Measurements from ENCODE around the gene CXADR. TPM values are rescaled to one million over a fixed set of nuclear protein-coding genes. Genes with fewer than 3 reads are reported as not detected.
A peak's percentile ranks its signal among the peaks of the same experiment; 100 is the strongest.

The CXADR gene
- total RNA-seq, result 0.44 TPM
- 1 to 10 TPM in 2 of 8 donors, under 1 TPM in 6; 0.32 to 3.6 (median 0.61) TPM for polyA plus RNA-seq (ENCODE audit: insufficient read depth in 1 of 8, insufficient read length in 8 of 8, low replicate concordance in 1 of 8)
- long read RNA-seq, donor 1, result 0 reads
- long read RNA-seq, donor 2, result 0 reads
- long read RNA-seq, donor 3, result 0 reads
- long read RNA-seq, donor 4, full-length matches to known transcripts, result 1 of 1 reads
- long read RNA-seq, donor 4, partial matches to known transcripts, result 0 of 1 reads
- long read RNA-seq, donor 4, other reads (novel, unspliced or antisense), result 0 of 1 reads
- long read RNA-seq, donor 5, full-length matches to known transcripts, result 1 of 1 reads
- long read RNA-seq, donor 5, partial matches to known transcripts, result 0 of 1 reads
- long read RNA-seq, donor 5, other reads (novel, unspliced or antisense), result 0 of 1 reads
- long read RNA-seq, donor 6, result 0 reads
- long read RNA-seq, donor 7, result 0 reads
- long read RNA-seq, donor 8, result 0 reads
- long read RNA-seq, donor 9, result 0 reads
- long read RNA-seq, donor 10, result 0 reads
- long read RNA-seq, donor 11, partial matches to known transcripts, result 46 of 53 reads
- long read RNA-seq, donor 11, other reads (novel, unspliced or antisense), result 6 of 53 reads

GRCh38 chr21:17512253-17513213, at the start of gene CXADR:
TSS of gene CXADR (plus strand) at chr21:17513043. CDS start at chr21:17513130, 87 bp downstream.
- H3K4me3 ChIP-seq (ENCODE audit: low read length), result peak within 1 kb of the TSS; percentile 44
- peaks cover 41% of the 10 kb centered on the region for H3K27me3 ChIP-seq (ENCODE audit: control insufficient read depth, insufficient read depth, low read length)
- H3K9me3 ChIP-seq (replicated peaks; ENCODE audit: control insufficient read depth, low read depth, low read length), result no peaks in the 10 kb centered on the region
- under 1% methylated on average over 71 of the region's 83 CpGs for WGBS (ENCODE audit: insufficient coverage)
- peaks cover 14% of the 10 kb centered on the region for H3K4me1 ChIP-seq (ENCODE audit: control insufficient read depth, insufficient read depth, low read length)
- H3K36me3 ChIP-seq (ENCODE audit: control insufficient read depth, insufficient read depth, low read length), result no peaks in the 10 kb centered on the region
- peak; percentile 50 for DNase-seq
- no peak within 1 kb of the TSS for H3K27ac ChIP-seq (ENCODE audit: low read length)

DNA sequence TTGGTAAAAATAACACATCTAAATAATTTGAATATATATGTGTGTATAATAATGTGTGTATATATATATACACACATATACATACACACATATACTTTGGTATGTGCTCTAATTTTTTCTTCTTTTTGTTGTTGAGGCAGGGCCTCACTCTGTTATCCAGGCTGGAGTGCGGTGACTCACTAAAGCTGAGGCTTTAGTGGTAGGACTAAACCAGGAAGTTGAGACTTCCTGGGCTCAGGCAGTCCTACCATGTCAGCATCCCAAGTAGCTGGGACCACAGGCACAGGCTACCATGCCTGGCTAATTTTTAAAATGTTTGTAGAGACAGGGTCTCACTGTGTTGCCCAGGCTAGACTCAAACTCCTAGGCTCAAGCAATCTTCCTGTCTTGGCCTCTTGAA, 46.7 kb upstream of the CXADR start:
- H3K27ac ChIP-seq (ENCODE audit: low read length), result no peak overlapping the region

GRCh38 chr21:17467392-17467791, 45.5 kb upstream of the CXADR start:
- no peak overlapping the region for H3K27ac ChIP-seq (ENCODE audit: low read length)
- no peaks in the 10 kb centered on the region for H3K9me3 ChIP-seq (replicated peaks; ENCODE audit: control insufficient read depth, low read depth, low read length)
- no peaks in the 10 kb centered on the region for H3K36me3 ChIP-seq (ENCODE audit: control insufficient read depth, insufficient read depth, low read length)
- no peaks in the 10 kb centered on the region for H3K27me3 ChIP-seq (ENCODE audit: control insufficient read depth, insufficient read depth, low read length)
- H3K4me1 ChIP-seq (ENCODE audit: control insufficient read depth, insufficient read depth, low read length), result no peaks in the 10 kb centered on the region
- DNase-seq, result no peak
- peak overlapping the region; percentile 6 for H3K4me3 ChIP-seq (ENCODE audit: low read length)
- no CpG with 5 or more reads among the region's 4 CpGs for WGBS (ENCODE audit: insufficient coverage)

More for the DNA sequence above, 46.7 kb upstream of the CXADR start:
- H3K27me3 ChIP-seq (ENCODE audit: control insufficient read depth, insufficient read depth, low read length), result no peaks in the 10 kb centered on the region
- H3K9me3 ChIP-seq (replicated peaks; ENCODE audit: control insufficient read depth, low read depth, low read length), result no peaks in the 10 kb centered on the region
- no peaks in the 10 kb centered on the region for H3K36me3 ChIP-seq (ENCODE audit: control insufficient read depth, insufficient read depth, low read length)
- no peak for DNase-seq
- H3K4me1 ChIP-seq (ENCODE audit: control insufficient read depth, insufficient read depth, low read length), result no peaks in the 10 kb centered on the region
- no peak overlapping the region for H3K4me3 ChIP-seq (ENCODE audit: low read length)
- WGBS (ENCODE audit: insufficient coverage), result no CpG with 5 or more reads among the region's 1 CpG

- Histone ChIP-seq H3K9me3 (replicated peaks; ENCODE audit: control insufficient read depth, low read depth, low read length) (no peaks in the 10 kb centered on the region), H3K36me3 (ENCODE audit: control insufficient read depth, insufficient read depth, low read length) (no peaks in the 10 kb centered on the region), H3K27me3 (ENCODE audit: control insufficient read depth, insufficient read depth, low read length) (no peaks in the 10 kb centered on the region), H3K27ac (ENCODE audit: low read length) (no peak overlapping the region), H3K4me1 (ENCODE audit: control insufficient read depth, insufficient read depth, low read length) (no peaks in the 10 kb centered on the region), H3K4me3 (ENCODE audit: low read length) (no peak overlapping the region)
- DNase-seq, result no peak
- 0% methylated on average over 1 of the region's 3 CpGs for WGBS (ENCODE audit: insufficient coverage)
Measured at GRCh38 chr21:17467829-17468228, 45.0 kb upstream of the CXADR start.

- no peaks in the 10 kb centered on the region for H3K36me3 ChIP-seq (ENCODE audit: control insufficient read depth, insufficient read depth, low read length)
- H3K9me3 ChIP-seq (replicated peaks; ENCODE audit: control insufficient read depth, low read depth, low read length), result no peaks in the 10 kb centered on the region
- H3K27me3 ChIP-seq (ENCODE audit: control insufficient read depth, insufficient read depth, low read length), result no peaks in the 10 kb centered on the region
- DNase-seq, result no peak
- H3K4me1 ChIP-seq (ENCODE audit: control insufficient read depth, insufficient read depth, low read length), result no peaks in the 10 kb centered on the region
- no CpG with 5 or more reads among the region's 1 CpG for WGBS (ENCODE audit: insufficient coverage)
- no peak overlapping the region for H3K4me3 ChIP-seq (ENCODE audit: low read length)
- no peak overlapping the region for H3K27ac ChIP-seq (ENCODE audit: low read length)
Measured at GRCh38 chr21:17468698-17469097, 44.1 kb upstream of the CXADR start.

DNA sequence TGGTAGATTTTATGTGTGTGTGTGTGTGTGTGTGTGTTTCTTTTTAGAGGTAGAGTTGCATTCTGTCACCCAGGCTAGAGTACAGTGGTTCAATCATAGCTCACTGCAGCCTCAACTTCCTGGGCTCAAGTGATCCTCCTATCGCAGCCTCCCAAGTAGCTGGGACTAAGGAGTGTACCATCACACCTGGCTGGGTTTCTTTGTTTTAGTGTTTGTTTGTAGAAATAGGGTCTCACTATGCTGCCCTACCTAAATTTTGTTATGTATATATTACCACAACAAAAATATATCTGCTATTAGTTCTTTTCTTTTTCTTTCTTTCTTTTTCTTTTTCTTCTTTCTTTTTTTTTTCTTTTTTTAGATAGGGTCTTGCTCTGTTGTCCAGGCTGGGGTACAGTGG, 43.1 kb upstream of the CXADR start:
- Histone ChIP-seq H3K27me3 (ENCODE audit: control insufficient read depth, insufficient read depth, low read length) (no peaks in the 10 kb centered on the region), H3K4me1 (ENCODE audit: control insufficient read depth, insufficient read depth, low read length) (no peaks in the 10 kb centered on the region), H3K27ac (ENCODE audit: low read length) (no peak overlapping the region), H3K4me3 (ENCODE audit: low read length) (no peak overlapping the region), H3K36me3 (ENCODE audit: control insufficient read depth, insufficient read depth, low read length) (no peaks in the 10 kb centered on the region), H3K9me3 (replicated peaks; ENCODE audit: control insufficient read depth, low read depth, low read length) (no peaks in the 10 kb centered on the region)
- no CpG with 5 or more reads among the region's 1 CpG for WGBS (ENCODE audit: insufficient coverage)
- DNase-seq, result no peak

GRCh38 chr21:17472182-17472581, 40.7 kb upstream of the CXADR start:
- Histone ChIP-seq H3K9me3 (replicated peaks; ENCODE audit: control insufficient read depth, low read depth, low read length) (no peaks in the 10 kb centered on the region), H3K36me3 (ENCODE audit: control insufficient read depth, insufficient read depth, low read length) (no peaks in the 10 kb centered on the region), H3K4me3 (ENCODE audit: low read length) (no peak overlapping the region), H3K4me1 (ENCODE audit: control insufficient read depth, insufficient read depth, low read length) (no peaks in the 10 kb centered on the region), H3K27me3 (ENCODE audit: control insufficient read depth, insufficient read depth, low read length) (no peaks in the 10 kb centered on the region), H3K27ac (ENCODE audit: low read length) (no peak overlapping the region)
- DNase-seq, result no peak
- WGBS (ENCODE audit: insufficient coverage), result 57% methylated on average over 1 of the region's 1 CpG

- Histone ChIP-seq H3K4me1 (ENCODE audit: control insufficient read depth, insufficient read depth, low read length) (no peaks in the 10 kb centered on the region), H3K27me3 (ENCODE audit: control insufficient read depth, insufficient read depth, low read length) (no peaks in the 10 kb centered on the region), H3K36me3 (ENCODE audit: control insufficient read depth, insufficient read depth, low read length) (no peaks in the 10 kb centered on the region), H3K27ac (ENCODE audit: low read length) (no peak overlapping the region), H3K4me3 (ENCODE audit: low read length) (no peak overlapping the region), H3K9me3 (replicated peaks; ENCODE audit: control insufficient read depth, low read depth, low read length) (no peaks in the 10 kb centered on the region)
- 88% methylated on average over 6 of the region's 7 CpGs for WGBS (ENCODE audit: insufficient coverage)
- no peak for DNase-seq
Measured at GRCh38 chr21:17472592-17473271, 40.1 kb upstream of the CXADR start.

DNA sequence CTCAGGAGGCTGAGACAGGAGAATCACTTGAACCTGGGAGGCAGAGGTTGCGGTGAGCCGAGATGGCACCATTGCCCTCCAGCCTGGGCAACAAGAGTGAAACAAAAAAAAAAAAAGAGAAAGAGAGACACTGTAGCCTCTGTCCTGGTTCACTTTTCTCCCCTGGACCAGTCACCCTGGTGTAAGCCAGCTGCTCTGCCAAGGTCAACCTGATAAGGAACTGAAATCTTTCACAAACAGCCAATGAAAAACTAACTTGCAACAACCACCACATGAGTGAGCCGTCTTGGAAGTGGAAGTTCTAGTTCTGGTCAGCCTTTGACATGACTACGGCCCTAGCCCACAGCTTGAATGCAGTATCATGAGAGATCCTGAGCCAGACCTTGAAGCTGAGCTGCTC, 36.8 kb upstream of the CXADR start:
- WGBS (ENCODE audit: insufficient coverage), result no CpG with 5 or more reads among the region's 4 CpGs
- no peak overlapping the region for H3K27ac ChIP-seq (ENCODE audit: low read length)
- H3K36me3 ChIP-seq (ENCODE audit: control insufficient read depth, insufficient read depth, low read length), result no peaks in the 10 kb centered on the region
- no peak overlapping the region for H3K4me3 ChIP-seq (ENCODE audit: low read length)
- no peak for DNase-seq
- H3K27me3 ChIP-seq (ENCODE audit: control insufficient read depth, insufficient read depth, low read length), result no peaks in the 10 kb centered on the region
- no peaks in the 10 kb centered on the region for H3K9me3 ChIP-seq (replicated peaks; ENCODE audit: control insufficient read depth, low read depth, low read length)
- no peaks in the 10 kb centered on the region for H3K4me1 ChIP-seq (ENCODE audit: control insufficient read depth, insufficient read depth, low read length)

All from muscle of leg (tissue), 16 donors.